ENCODE data around the gene TMEM14A.
"Not testable (repeated sequence)": the region's sequence is repeated elsewhere in the genome, so short reads cannot be mapped to it uniquely, and the experiment has no call there.

TMEM14A gene

DNA sequence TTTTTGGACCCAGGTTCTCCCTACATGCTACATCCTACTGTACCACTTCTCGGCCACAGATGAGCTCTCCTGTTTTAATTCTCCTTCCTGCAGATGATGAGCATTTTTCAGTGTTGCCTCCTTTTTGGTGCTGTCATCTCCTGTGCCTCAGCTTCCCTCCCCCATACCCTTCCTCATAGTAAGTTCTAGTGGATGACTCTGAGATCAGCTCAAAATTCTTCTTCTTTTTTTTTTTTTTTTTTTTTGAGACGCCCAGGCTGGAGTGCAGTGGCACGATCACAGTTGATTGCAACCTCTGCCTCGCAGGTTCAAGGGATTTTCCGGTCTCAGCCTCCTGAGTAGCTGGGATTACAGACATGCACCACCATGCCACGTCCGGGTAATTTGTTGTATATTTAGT lies 3.8 kb downstream of the TMEM14A start:
- TF ChIP-seq, protein P1, sequence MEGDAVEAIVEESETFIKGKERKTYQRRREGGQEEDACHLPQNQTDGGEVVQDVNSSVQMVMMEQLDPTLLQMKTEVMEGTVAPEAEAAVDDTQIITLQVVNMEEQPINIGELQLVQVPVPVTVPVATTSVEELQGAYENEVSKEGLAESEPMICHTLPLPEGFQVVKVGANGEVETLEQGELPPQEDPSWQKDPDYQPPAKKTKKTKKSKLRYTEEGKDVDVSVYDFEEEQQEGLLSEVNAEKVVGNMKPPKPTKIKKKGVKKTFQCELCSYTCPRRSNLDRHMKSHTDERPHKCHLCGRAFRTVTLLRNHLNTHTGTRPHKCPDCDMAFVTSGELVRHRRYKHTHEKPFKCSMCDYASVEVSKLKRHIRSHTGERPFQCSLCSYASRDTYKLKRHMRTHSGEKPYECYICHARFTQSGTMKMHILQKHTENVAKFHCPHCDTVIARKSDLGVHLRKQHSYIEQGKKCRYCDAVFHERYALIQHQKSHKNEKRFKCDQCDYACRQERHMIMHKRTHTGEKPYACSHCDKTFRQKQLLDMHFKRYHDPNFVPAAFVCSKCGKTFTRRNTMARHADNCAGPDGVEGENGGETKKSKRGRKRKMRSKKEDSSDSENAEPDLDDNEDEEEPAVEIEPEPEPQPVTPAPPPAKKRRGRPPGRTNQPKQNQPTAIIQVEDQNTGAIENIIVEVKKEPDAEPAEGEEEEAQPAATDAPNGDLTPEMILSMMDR (IDR thresholded peaks at IDR 0.05; ENCODE audit: low read depth, low read length): no peak
- no peak for DNase-seq (ENCODE audit: extremely low read depth, low read depth)

GRCh38 chr6:52675372-52675771 lies 4.5 kb downstream of the TMEM14A start:
- TF ChIP-seq, protein P1 (IDR thresholded peaks at IDR 0.05; ENCODE audit: low read depth, low read length): no peak
- DNase-seq (ENCODE audit: extremely low read depth, low read depth): no peak

DNA sequence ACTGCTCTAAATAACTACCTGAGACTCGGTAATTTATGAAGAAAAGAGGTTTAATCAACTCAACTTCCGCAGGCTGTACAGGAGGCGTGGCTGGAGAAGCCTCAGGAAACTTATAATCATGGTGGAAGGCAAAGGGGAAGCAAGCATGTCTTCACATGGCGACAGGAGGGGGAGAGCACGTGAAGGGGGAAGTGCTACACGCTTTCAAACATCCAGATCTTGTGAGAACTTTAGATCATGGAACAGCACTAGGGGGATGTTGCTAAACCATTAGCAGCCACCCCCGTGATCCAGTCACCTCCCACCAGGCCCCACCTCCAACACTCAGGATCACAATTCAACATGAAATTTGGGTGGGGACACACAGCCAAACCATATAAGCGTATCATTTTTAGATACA lies 5.7 kb downstream of the TMEM14A start:
- not testable (repeated sequence) for DNase-seq (ENCODE audit: extremely low read depth, low read depth)

GRCh38 chr6:52681416-52681815 lies 10.5 kb downstream of the TMEM14A start:
- TF ChIP-seq, protein P1 (IDR thresholded peaks at IDR 0.05; ENCODE audit: low read depth, low read length): no peak
- no peak for DNase-seq (ENCODE audit: extremely low read depth, low read depth)

GRCh38 chr6:52686878-52687699 lies 16.2 kb downstream of the TMEM14A start:
- TF ChIP-seq, protein P1 (IDR thresholded peaks at IDR 0.05; ENCODE audit: low read depth, low read length): no peak
- DNase-seq (ENCODE audit: extremely low read depth, low read depth): no peak

- TF ChIP-seq, protein P1 (IDR thresholded peaks at IDR 0.05; ENCODE audit: low read depth, low read length): no peak
- no peak for DNase-seq (ENCODE audit: extremely low read depth, low read depth)
Observed at GRCh38 chr6:52689857-52690256, 18.9 kb downstream of the TMEM14A start.

GRCh38 chr6:52691718-52692117 lies 20.8 kb downstream of the TMEM14A start:
- TF ChIP-seq, protein P1 (IDR thresholded peaks at IDR 0.05; ENCODE audit: low read depth, low read length): no peak
- DNase-seq (ENCODE audit: extremely low read depth, low read depth): no peak

GRCh38 chr6:52693773-52694172 lies 22.9 kb downstream of the TMEM14A start:
- DNase-seq (ENCODE audit: extremely low read depth, low read depth): no peak
- TF ChIP-seq, protein P1 (IDR thresholded peaks at IDR 0.05; ENCODE audit: low read depth, low read length): no peak

Measured in AG09319 (cell line).